Vagina (tissue), 2 donors: ENCODE measurements around the gene TUBGCP3.

Experiments used
- POLR2A ChIP-seq, 2 donors: fragments of 450-650 bp; IDR thresholded peaks; one replicate each; pipeline ENCODE4 v1.6.1; 2017; ENCODE audit warnings: antibody characterized with exemption in 2 of 2, mild to moderate bottlenecking in 2 of 2, moderate library complexity in 2 of 2
- TF ChIP-seq, protein P1 (sequence below), 3 experiments: fragments of 450-650 bp in 2 of 3; fragments of 200-600 bp in 1 of 3; sonication (generic) in 1 of 3; IDR thresholded peaks; one replicate each; pipeline ENCODE4 v1.5.1; 2017 to 2019; ENCODE audit warnings: antibody characterized with exemption in 3 of 3, mild to moderate bottlenecking in 2 of 3, moderate library complexity in 2 of 3

DNA sequence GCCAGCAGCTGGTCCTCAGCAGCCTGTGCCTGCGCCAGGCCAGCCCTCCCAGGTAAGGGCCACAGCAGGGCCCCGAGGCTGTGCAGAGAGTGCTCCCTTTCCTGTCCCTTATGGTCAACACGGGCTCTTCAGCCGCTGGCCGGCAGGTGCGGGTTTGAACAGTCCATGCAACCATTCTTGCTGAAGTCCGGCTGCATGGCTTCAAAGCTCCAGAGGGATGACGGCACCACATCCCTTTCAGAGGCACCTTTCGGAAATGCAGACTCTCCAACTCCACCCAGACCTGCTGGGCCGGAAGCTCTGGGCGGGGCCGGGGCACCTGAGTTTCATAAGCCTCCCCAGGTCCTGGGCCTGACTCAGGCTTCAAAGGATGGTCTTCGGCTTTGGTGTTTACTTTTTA, 130.5 kb downstream of the TUBGCP3 start:
- TF ChIP-seq, protein P1, sequence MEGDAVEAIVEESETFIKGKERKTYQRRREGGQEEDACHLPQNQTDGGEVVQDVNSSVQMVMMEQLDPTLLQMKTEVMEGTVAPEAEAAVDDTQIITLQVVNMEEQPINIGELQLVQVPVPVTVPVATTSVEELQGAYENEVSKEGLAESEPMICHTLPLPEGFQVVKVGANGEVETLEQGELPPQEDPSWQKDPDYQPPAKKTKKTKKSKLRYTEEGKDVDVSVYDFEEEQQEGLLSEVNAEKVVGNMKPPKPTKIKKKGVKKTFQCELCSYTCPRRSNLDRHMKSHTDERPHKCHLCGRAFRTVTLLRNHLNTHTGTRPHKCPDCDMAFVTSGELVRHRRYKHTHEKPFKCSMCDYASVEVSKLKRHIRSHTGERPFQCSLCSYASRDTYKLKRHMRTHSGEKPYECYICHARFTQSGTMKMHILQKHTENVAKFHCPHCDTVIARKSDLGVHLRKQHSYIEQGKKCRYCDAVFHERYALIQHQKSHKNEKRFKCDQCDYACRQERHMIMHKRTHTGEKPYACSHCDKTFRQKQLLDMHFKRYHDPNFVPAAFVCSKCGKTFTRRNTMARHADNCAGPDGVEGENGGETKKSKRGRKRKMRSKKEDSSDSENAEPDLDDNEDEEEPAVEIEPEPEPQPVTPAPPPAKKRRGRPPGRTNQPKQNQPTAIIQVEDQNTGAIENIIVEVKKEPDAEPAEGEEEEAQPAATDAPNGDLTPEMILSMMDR (IDR thresholded peaks at IDR 0.05), result no peak
- no peak for TF ChIP-seq POLR2A (IDR thresholded peaks at IDR 0.05)
